ENCODE measurements around the gene HES3. TPM values are rescaled to one million over a fixed set of nuclear protein-coding genes. Genes with fewer than 3 reads are reported as not detected.

The HES3 gene
- polyA plus RNA-seq, 1 of the 3 experiments (the other 2 are of a cell fraction): not detected

DNA sequence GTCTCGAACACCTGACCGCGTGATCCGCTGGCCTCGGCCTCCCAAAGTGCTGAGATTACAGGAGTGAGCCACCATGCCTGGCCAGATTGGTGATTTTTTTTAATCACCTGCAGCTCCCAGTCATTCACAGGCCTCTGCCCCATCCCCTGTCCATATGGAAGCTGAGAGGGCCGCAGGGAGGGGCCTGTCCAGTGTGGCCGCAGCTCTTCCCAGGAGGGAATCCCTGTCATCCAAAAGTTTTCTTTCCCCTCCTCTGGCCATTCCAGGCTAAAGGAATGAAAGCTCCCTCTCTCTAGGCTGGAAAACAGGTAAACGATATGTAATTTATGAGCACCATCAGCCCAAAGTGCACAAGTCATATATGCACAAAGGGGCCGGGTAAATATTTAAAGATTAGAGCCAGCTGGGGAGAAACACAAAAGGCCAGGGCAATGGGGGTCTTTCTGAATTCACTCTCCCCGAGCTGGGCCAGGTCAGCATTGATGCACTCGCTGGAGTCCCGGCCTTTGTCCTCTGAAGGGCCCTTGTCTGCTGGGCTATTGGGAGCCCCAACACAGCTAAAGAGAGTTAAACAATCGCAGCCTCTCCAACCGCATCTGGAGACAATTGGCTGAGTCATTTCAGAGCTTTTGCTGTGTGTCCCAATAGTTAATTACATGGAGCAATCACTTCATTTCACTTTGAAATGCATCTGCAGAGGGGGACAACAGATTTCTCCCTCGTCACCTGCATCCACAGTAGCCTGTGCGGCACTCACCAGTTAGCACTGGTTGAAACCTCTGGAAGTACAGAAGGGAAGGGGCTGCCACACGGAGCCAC is 3.8 kb upstream of the HES3 start (continued):
- TF ChIP-seq, protein P1, sequence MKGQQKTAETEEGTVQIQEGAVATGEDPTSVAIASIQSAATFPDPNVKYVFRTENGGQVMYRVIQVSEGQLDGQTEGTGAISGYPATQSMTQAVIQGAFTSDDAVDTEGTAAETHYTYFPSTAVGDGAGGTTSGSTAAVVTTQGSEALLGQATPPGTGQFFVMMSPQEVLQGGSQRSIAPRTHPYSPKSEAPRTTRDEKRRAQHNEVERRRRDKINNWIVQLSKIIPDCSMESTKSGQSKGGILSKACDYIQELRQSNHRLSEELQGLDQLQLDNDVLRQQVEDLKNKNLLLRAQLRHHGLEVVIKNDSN (IDR thresholded peaks at IDR 0.05; ENCODE audit: borderline replicate concordance, low read depth): no peak
- TF ChIP-seq RCOR1 (IDR thresholded peaks at IDR 0.05; ENCODE audit: low read length) (no peak), FOSL2 (IDR thresholded peaks at IDR 0.05; ENCODE audit: borderline replicate concordance, low read depth) (no peak), EZH2phosphoT487 (IDR thresholded peaks at IDR 0.05; ENCODE audit: borderline replicate concordance, low read depth) (no peak), NRF1 (IDR thresholded peaks at IDR 0.05; ENCODE audit: low read depth, low read length) (no peak)

DNA sequence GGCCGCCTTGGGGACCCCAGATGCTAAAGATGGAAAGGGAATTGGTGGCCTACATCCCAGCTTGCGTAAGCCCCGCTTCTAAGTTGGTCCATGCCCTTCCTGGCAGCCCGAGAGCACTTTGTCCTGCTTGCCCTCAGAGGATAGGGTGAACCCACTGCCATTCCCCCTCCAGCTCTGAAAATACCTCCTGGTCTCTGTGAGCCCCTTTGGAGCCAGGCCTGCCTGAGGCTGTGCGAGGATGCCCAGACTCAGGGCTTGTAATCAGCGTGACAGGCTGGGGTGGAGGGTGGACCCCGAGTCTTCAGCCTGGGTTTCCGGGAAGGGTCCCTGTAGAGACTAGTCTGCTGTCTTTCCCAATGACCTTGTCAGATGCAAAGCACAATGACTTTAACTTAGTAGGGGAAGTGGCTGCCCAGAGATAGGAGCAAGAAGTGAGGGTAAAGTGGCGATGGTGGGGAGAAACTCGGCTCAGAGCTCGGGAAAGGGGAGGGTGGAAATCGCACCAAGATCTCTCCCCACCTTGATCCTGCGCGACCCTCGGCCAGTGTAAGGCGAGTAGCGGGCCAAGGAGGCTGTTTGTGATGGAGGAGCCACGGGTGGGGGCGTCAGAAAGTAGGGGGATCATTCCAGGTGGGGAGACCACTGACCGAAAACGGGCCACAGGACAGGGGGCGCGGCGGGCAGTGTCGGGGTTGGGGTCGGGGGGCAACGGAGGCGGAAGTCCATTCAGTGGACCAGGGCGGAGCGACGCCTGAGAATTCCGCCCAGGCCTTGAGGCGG is 2.7 kb upstream of the HES3 start:
- DNase-seq: no peak
- Histone ChIP-seq H3K9me3 (no peaks in the 10 kb centered on the region), H3K27me3 (ENCODE audit: insufficient read depth) (no peaks in the 10 kb centered on the region), H4K20me1 (ENCODE audit: insufficient read depth) (no peaks in the 10 kb centered on the region; the same call in 1 of the 2 replicates), H3K4me1 (ENCODE audit: control insufficient read depth in 1 of 2, insufficient read depth in 2 of 2, low read depth in 1 of 2, low read length in 1 of 2) (no peaks in the 10 kb centered on the region; a peak in 1 of 4 replicates), H3K4me2 (no peak overlapping the region), H3K79me2 (ENCODE audit: insufficient read depth) (no peaks in the 10 kb centered on the region), H3K27ac (ENCODE audit: low read depth in 2 of 2, low read length in 1 of 2) (no peak overlapping the region), H3K4me3 (ENCODE audit: low read depth in 2 of 2, low read length in 1 of 2) (no peak overlapping the region), H3K36me3 (replicated peaks in 1 of 2; ENCODE audit: control insufficient read depth in 1 of 2, insufficient read depth in 2 of 2, low read length in 1 of 2) (no peaks in the 10 kb centered on the region), H3K9me2 (no peaks in the 10 kb centered on the region), H2AFZ (ENCODE audit: low read depth) (no peak overlapping the region), H3F3A (replicated peaks; ENCODE audit: insufficient read depth) (no peaks in the 10 kb centered on the region), H3K9ac (no peak overlapping the region)
- TF ChIP-seq JUND (IDR thresholded peaks at IDR 0.05) (no peak), NRF1 (IDR thresholded peaks at IDR 0.05; ENCODE audit: low read depth, low read length) (no peak), MXI1 (IDR thresholded peaks at IDR 0.05; ENCODE audit: low read depth, low read length) (no peak), FOXM1 (IDR thresholded peaks at IDR 0.05; ENCODE audit: low read depth) (no peak), MEF2A (IDR thresholded peaks at IDR 0.05; ENCODE audit: borderline replicate concordance, low read depth) (no peak), NFIC (IDR thresholded peaks at IDR 0.05; ENCODE audit: borderline replicate concordance) (no peak), SIN3A (IDR thresholded peaks at IDR 0.05; ENCODE audit: borderline replicate concordance, low read depth, low read length) (no peak), EZH2phosphoT487 (IDR thresholded peaks at IDR 0.05; ENCODE audit: borderline replicate concordance, low read depth) (no peak), SMC3 (IDR thresholded peaks at IDR 0.05; ENCODE audit: low read depth, low read length) (no peak), GABPA (IDR thresholded peaks at IDR 0.05; ENCODE audit: low read depth) (no peak), CHD2 (IDR thresholded peaks at IDR 0.05; ENCODE audit: low read length, partially characterized antibody) (no peak), TAF1 (IDR thresholded peaks at IDR 0.05; ENCODE audit: borderline replicate concordance, low read depth, low read length) (no peak), GATA2 (CRISPR knock-in tag; IDR thresholded peaks at IDR 0.05) (no peak)
- TF ChIP-seq, protein P2, sequence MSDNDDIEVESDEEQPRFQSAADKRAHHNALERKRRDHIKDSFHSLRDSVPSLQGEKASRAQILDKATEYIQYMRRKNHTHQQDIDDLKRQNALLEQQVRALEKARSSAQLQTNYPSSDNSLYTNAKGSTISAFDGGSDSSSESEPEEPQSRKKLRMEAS (IDR thresholded peaks at IDR 0.05; ENCODE audit: low read depth): no peak
- TF ChIP-seq, protein P3, sequence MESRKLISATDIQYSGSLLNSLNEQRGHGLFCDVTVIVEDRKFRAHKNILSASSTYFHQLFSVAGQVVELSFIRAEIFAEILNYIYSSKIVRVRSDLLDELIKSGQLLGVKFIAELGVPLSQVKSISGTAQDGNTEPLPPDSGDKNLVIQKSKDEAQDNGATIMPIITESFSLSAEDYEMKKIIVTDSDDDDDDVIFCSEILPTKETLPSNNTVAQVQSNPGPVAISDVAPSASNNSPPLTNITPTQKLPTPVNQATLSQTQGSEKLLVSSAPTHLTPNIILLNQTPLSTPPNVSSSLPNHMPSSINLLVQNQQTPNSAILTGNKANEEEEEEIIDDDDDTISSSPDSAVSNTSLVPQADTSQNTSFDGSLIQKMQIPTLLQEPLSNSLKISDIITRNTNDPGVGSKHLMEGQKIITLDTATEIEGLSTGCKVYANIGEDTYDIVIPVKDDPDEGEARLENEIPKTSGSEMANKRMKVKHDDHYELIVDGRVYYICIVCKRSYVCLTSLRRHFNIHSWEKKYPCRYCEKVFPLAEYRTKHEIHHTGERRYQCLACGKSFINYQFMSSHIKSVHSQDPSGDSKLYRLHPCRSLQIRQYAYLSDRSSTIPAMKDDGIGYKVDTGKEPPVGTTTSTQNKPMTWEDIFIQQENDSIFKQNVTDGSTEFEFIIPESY (IDR thresholded peaks at IDR 0.05; ENCODE audit: borderline replicate concordance, low read depth): no peak
- TF ChIP-seq, protein P4, sequence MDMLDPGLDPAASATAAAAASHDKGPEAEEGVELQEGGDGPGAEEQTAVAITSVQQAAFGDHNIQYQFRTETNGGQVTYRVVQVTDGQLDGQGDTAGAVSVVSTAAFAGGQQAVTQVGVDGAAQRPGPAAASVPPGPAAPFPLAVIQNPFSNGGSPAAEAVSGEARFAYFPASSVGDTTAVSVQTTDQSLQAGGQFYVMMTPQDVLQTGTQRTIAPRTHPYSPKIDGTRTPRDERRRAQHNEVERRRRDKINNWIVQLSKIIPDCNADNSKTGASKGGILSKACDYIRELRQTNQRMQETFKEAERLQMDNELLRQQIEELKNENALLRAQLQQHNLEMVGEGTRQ (IDR thresholded peaks at IDR 0.05; ENCODE audit: borderline replicate concordance, low read depth, low read length): no peak
- WGBS (ENCODE audit: low lambda C conversion rate): 87% methylated on average over 27 of the region's 33 CpGs
- ChIA-PET POLR2A (no interaction called here), CTCF (interaction anchor here (0.9 to 1.4 kb wide), 8 partner anchors 32 to 208 kb away, joined by 3 to 4 read pairs (median 4); no protein-coding TSS in a partner anchor)
